HG03457 (cell line): Measurements from ENCODE around the gene DBN1.

Experiments
- ATAC-seq: cut with Tn5 transposase; IDR thresholded peaks from one replicate; pipeline ENCODE4 v1.9.1; 2021; ENCODE audit warnings: moderate number of reproducible peaks; ENCODE audit not compliant: unreplicated experiment

DBN1 gene

DNA sequence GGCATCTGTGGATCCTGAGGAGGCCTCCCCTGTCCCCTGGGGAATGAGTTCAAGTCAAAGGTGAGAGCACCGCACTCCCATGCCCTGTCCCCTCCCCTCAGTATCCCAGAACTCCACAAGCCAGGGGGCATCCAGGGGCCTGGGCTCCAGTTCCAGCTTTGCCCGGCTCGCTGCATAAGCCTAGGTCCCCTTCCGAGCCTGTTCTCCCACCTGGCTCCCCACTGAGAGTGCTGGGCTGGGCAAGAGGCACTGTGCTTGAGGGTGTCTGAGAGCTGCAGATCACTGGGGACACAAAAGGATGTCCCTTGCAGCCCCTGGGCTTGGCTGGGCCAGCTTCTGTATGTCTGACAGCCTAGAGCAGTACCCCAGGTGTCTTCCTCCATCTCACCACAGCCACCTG is 31.6 kb upstream of the DBN1 start:
- ATAC-seq: no peak

DNA sequence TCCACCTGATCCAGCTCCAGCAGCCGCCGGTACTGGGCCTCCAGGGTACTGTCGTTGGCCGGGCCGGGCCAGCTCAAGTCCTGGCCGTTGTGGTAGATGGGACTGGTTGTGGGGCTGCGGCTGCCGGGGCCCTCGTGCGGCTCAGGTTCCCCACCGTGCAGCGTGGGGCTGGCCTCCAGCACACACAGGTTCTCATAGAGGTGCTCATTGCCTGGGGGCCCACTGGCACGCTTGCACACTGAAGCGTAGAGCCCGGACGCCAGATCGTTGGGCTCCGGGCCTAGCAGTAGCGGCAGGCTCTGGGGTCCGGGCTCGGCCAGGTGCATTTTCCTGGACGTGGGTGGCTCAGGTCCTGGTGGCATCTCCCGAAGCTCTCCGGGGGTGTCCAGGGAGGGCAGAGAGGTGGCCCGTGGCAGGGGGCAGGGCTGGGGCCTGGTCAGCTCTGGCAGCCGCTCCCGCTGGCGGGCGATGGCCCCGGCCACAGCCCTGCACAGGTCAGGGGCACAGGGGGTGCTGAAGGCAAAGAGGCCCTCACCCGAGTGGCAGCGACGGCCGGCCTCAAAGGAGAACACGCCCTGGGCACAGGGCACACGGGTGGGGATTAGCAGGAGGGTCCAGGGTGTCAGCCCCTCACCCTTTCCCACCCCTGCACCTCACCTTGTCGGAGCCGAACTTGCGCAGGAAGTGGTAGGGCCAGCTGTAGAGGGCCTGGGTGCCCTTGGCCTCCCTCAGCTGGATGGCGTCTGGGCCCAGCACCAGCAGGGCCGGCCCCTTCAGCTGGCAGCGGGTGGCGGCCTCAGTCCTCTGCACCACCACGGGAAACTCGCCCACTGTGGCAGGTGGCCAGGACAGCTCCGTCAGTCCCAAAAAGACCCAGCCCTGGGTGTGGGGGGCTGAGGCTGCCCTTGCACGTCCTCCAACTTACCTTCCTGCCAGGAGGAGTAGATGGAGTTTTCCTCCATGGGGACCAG is 30.9 kb upstream of the DBN1 start:
- ATAC-seq: no peak

DNA sequence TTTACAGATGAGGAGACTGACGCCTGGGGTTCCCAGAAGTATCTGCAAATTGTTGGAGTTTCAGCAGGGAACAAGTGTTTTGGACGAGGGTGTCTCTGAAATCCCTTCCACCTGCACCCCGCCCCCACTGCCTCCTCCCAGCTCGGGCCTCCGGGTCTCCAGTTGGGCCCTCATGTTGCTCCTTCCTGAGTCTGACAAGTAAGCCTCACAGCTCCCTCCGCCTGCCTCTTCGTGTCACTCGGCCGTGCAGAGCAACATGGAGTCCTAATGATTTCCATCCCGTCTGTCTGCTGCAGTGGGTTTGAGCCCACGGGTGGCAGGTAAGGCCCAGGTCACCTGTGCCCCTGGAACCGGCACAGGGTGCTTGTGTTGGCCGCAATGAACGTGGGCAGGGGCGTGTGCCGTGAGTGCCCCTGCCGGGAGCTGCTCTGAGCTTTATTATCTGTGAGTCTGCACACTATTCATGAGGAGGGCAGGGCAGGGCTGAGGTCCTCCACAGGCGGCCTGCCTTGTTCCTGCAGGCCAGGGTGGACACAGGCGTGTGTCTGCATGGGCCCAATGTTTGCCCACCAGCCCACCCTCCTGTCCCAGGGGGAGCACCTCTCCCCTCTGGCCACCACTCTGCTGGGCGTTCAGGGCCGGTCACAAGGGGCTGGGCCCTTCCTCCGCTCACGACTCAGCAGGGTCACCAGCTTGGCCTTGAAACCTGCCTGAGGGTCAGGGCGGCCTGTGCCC is 30.1 kb upstream of the DBN1 start:
- no peak for ATAC-seq

DNA sequence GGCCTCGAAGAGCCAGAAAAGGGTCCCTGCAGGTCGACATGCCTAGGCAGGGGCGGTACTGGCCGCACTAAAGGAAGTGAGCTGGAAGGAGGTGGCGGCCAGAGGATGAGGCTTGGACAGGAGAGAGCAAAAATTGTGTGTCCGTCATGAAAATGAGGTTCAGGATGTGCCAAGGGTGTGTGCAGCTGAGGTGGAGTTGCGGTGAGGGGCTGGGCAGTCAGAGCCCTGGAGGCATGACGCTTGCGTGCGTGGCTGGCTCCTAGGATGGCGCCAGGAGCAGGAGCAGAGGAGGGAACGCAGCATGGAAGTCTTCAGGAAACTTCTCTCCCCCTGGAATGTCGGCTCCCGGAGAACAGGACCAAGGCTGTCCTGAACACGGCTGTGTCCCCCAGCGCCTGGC is 29.5 kb upstream of the DBN1 start:
- no peak for ATAC-seq

DNA sequence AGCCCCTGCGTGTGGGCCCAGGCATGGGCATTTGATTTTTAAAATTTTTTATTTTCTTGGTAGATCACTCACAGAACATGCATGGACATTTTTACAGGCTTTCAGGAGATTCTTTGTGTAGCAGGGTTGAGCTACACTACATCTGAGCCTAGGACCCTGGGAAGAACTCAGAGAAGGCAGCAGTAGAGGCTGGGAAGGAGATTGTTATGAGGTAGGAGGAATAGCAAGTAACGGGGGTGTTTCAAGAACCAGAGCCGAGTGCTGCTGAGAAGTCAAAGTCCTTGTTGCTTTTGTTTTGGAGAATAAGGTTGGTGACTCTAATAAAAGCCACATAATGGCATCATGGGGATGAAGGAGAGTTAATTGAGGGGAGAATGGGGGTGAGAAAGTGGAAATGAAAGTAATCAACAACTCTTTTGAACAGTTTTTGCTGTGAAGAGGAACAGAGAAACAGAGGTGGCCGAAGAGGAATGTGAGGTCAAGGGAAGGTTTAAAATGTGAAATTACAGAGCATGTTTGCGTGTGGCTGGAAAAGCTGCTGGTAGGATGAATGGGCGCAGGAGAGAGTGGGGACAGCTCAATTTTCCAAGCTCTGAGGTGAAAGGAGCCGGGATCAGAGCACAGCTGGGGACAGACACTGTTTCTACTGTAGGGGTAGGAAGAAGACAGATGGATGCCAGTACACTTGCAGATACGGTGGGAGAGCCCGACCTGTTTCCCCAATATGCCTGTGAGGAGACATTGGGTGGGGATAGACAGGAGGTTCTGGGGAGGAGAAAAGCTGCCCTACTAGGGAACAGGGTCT is 28.6 kb upstream of the DBN1 start:
- no peak for ATAC-seq

DNA sequence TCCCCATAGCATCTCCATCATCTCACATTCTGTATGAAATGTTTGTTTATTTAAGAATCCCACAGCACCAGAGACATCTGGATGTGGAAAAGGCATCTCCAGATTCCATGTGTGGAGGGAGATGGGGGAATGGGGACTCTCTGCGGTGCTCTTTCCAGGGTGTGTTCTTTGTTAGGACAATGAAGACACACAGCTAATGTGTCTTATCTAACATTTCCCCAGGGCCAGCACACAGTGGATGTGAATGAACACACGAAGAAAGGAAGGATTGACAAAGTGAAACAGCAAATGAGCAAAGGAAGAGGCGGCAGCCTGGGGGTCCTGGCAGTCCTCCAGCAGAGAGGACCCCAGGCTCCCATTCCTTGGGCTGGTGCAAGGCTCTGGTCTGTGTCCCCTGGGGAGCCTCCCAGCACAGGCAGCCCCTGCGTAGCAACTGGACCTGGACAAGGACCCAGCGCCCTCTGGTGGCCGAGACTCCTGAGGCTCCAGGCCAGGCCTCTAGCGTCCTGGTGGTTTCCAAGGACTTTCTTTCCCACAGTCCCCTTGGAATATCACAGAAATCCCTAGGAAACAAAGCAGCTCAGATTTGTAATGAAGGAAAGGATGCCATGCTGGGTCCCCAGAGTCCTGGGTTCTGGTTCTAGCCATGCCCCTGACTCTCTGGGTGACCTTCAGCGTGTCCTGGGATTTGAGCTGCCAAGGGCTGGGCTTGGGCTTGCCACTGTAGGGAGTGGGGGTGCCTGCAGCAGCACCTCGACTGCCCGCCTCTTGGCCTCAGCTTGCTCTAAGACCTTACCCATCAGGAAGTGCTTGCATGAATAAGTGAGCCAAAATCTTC is 27.5 kb upstream of the DBN1 start:
- ATAC-seq: no peak

DNA sequence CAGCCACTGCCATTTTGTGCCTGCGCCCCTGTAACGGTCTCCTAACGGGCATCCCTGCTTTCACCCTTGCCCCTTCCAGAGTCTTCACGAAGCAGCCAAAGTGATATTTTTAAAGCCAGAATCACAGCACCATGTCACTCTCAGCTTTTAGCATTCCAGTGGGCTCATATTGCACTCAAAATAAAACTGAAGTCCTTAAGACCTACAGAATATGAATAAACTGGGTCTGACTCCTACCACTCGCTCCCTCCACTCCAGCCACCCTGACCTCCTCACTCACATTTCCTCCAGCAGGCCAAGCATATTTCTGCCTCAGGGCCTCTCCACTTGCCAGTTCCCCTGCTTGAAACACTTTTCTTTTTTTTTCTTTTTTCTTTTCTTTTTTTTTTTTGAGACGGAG is 26.4 kb upstream of the DBN1 start:
- no peak for ATAC-seq

DNA sequence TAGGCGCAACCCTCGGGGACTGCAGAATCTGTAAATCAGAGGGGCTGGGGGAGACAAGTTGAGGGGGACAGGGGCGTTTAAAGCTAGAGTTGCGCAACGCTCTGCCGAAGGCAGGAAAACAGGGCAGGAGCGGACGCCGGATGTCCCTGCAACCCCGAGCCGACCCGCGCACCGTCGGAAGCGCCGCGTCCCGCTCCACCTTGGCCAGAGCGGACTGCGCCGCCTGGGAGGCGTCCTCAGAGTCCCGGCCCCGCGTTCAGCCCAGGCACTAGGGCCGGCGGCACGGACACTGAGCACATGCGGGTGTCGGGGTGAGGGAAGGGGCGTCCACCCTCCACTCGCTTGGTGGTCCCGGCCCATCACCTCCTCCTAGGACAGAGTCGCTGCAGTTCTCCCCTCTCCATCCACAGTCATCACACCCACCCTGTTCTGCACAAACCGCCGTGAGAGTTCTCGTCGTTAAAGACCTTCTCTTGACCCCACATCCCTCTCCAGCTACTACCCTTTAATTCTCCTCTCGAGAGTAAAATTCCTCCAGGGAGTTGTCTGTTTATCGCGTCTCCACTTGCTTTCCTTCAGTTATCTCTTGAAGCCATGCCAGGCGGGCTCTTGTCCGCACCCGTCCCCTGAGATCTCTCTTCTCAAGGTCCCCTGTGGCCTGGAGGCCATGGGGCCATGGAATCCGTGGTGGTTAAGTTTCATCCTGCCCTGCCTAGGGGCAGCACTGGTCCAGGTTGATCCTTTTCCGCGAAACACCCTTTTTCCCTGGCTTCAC is 24.8 kb upstream of the DBN1 start:
- ATAC-seq: no peak

DNA sequence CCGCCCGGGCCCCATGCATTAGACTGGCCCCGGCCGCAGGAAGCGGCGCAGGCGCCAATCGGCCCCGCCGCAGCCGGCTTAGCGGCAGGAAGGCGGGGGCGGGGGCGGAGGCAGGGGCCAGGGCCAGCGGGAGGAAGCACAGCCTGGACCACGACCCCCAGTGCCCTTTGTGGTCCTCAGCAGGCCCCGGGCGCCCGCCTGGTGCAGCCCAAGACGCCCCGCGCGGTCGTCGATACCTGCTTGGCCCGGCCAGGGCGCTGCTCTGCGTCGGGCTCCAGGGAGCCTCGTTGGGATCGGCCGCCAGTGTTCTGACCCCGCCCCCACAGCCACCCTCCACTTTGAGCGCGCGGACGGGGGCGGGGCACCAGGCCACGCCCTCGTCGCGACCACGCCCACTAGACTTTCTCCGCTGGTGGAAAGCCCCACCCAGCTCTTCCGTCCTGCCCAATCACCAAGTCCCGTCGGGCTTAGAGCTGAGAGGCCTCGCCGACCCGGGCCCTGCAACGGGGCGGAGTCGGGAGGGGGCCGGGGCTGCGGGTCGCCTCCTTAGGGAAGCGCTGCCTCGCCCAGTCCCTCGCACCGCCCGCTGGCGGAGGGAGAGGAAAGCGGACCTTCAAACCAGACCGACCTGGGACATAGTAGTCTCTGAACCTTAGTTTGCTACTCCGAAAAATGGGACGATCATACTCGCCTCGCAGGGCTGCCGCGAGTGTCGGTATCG is 24.0 kb upstream of the DBN1 start, which contains the start of gene PDLIM7:
Gene PDLIM7 (minus strand): TSS at position 313 of the 721 bp plus-strand sequence. CDS start 1,092 bp downstream, outside the sequence.
- ATAC-seq: peak; percentile 55

DNA sequence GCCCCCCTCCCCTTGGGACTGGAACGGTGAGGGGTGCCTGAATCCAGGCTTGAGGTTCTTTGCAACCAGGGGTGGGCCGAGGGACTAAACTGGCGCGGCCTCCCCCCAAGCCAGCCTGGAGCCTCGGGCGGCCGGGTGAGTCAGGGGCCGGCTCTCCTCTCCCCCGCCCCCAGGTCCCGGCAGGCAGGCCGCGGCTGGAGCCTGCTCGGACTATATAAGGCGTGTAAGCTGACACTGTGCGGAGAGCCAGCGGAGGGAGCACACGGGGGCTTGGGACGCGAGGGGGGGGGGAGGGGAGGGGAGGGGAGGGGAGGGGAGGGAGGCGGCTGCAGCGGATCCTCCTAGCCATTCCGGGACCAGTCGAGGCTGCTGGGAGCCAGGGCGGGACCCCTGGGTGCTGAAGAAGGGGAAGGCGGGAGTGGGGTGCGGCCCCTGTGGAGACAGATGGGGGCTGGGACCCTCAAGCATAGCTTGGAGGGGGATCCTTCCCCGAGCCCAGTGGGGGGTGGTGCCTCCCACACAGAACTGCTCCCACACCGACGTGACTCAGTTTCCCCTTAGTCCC is 23.4 kb upstream of the DBN1 start:
- no peak for ATAC-seq

DNA sequence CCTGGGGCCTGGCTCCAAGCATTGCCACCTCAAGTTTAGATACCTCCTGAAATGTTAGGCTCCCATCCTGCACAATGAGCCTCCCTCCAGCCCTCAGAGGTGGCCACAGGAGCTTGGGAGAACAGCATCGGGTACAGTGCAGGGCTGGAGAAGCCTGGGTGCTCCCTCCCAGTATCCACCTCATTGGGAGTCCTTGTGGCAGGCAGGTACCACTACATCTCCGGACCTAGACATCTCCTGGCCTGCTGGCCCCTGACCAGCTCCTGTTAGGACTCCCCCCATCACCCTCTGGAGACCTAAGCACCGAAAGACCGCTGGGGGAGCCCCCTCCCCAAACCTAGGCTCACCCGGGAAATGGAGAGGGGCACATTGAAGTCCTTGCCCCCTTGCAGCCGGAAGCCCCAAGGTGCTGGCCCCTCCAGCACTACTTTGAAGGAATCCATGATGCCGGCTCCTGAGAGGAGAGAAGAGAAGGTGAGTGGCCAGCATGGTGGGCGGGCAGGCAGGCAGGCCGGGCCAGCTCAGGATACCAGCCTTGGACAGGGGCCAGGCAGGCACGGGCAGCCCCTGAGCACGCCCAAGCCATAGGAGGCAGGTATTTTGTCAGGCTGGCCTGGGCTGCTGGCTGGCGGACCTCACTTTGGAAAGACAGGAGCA is 22.8 kb upstream of the DBN1 start:
- ATAC-seq: no peak

DNA sequence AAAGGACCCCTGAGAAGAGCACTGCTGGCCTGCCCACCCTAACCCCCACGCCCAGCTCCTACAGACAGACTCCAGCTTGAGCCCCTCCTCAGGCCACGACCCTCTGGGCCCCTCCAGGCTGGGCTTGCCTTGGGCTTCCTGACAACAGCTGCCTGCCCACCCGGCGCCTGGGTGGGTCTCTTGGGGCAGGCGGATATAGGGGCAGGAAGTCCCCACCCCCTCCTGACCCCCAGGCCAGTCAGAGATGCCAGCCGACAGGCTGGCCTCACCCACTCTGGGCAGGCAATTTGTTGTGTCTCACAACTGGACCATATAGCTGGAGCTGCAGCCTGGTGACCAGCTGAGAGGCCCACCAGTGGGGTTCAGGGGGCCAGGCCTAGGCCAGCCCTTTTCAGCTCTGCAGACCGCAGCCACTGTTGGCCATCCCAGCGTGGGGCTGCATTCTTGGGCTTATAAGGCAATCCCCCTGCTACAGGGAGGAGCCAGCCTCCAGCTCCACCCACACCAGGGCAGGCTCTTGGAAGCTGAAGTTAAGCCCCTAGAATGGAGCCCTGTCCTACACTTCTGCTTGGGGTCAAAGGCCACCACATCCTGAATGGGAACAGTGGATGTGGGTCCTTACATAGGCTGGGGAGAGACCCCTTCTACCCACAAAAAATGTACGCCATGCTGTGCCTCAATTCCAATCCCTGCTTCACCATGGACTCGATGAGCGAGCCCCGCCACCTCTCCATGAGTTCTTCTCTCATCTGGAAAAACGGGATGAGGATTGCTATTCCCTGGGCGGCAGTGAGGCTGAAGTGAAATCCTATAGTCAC is 22.0 kb upstream of the DBN1 start:
- ATAC-seq: no peak

DNA sequence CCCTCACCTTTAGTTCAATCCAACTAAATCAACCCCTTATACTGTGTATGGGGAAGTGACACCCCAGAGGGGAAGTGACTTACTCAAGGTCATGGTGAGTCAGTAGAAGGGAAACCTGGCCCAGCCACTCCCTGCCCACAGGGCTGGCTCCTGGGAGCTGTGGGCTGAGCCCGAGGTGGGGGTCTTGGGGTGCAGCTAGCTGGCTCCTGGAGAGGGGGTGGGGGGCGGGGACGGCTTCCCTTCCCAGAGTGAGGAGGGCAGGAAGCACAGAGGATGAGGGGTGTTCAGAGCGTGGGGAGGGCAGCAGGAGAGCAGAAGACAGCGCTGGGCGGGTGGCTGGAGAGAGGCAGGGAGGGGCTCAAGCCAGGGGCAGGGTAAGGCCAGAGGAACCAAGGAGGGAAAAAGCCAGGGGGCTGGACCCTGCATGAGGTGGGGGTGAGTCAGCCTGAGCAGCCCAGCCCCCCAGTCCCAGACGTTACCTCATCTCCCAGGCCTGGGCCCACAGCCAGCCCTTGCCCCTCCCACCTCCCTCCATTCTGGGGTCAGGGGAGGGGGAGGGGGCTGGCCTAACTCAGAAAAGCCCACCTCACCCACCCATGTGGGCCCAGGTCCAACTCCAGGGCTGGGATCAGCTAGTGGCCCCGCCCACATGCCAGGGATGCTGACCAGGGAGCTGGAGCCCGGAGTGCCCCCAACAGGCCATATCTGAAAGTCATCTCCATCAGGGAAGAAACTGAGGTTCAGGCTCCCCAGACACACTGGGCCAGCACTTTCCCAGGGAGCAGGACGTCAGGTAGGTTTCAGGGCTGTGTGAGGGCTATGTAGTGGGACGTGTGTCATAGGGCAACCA is 21.1 kb upstream of the DBN1 start:
- ATAC-seq: no peak

DNA sequence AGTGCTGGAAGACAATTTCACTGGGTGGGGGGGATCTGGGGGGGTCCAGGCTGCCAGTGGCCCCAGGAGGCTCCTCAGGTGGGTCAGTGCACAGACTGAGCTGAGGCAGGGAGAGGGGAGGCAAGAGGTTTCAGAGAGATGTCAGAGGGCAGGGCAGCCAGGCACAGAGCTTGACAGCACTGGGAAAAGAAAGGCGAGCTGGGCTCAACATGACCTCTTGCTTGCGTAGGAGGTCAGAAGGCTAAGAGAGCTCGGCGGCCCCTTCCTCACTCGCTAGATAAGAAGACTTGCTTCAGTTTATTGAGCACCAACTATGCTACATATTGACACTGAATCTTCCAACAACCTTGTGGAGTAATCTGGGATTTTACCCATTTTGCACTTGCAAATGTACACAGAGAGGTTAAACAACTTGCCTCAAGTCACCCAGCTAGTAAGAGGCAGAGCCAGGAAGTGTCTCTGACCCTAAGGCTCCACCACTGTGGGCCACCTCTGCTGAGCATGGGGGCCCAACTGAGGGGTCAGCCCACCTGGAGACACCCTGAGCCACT is 20.4 kb upstream of the DBN1 start:
- no peak for ATAC-seq

DNA sequence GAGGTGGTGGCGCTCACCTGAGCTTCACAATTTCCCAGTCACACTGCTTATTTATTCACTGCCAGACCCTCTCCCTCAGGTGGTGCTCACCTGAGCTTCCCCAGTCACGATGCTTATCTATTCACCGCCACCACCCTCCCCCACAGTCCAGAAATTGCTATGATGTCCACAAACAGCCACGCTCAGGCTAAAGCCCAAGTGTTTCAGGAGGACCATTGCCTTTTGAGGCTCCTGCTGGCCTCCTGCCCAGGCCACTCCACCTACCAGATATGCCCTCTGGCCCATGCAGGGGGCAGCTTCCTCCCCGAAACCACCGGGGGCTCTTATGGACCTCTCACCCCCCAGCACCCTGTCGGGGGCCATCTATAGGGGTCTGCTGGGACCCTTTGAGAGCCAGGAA is 19.4 kb upstream of the DBN1 start:
- no peak for ATAC-seq
